HCT116 (cell line): ENCODE results near the gene NAT9. TPM values are rescaled to one million over a fixed set of nuclear protein-coding genes. Genes with fewer than 3 reads are reported as not detected.
A peak's percentile ranks its signal among the peaks of the same experiment; 100 is the strongest.

ENCODE experiments used
- ATAC-seq: fragments of 200-7000 bp; cut with Tn5 transposase; 2 replicates; pipeline ENCODE4 v1.9.1; 2020; ENCODE audit warnings: mild to moderate bottlenecking, moderate library complexity
- BruUV-seq: library from RNA; stranded (reverse); fragments of 400-500 nt; replicated peaks from 2 replicates; lab custom pipeline; 2021; lab: Mats Ljungman, UMichigan
- CTCF ChIA-PET: fragments of 300-600 bp; sonication (Branson Sonifier 250); formaldehyde crosslinking; loops from one replicate; lab custom pipeline; 2021; ENCODE audit warnings: antibody characterized with exemption; lab: Charles Lee
- POLR2A ChIA-PET: fragments of 300-600, 350-600 bp; sonication (Branson Sonifier 250); formaldehyde crosslinking; loops from one replicate; lab custom pipeline; 2021; ENCODE audit warnings: antibody characterized with exemption; lab: Charles Lee
- RAD21 ChIA-PET, 2 experiments: fragments of 300-600 bp; sonication (Branson Sonifier 250); formaldehyde crosslinking; loops; one replicate each; lab custom pipeline; 2023; ENCODE audit warnings: low total read pairs in 2 of 2; ENCODE audit not compliant: uncharacterized antibody in 2 of 2, unreplicated experiment in 2 of 2, low non-redundant PET in 1 of 2; lab: Charles Lee
- DNase-seq: peaks from one replicate; pipeline ENCODE4 v3.0.0-alpha.2; 2010; ENCODE audit warnings: low read depth, low spot score
- H2AFZ ChIP-seq: fragments of 200-600 bp; shearing (Covaris generic), sonication (generic); 2 replicates; pipeline ENCODE4 v1.6.1; 2017; ENCODE audit warnings: low read depth, mixed run types, mixed read lengths, antibody characterized with exemption, low read length; ENCODE audit not compliant: poor library complexity, severe bottlenecking
- H3K27ac ChIP-seq: 2 replicates; pipeline ENCODE4 v1.5.1; 2012; ENCODE audit warnings: low read depth, low read length
- H3K27me3 ChIP-seq: fragments of 200-600 bp; sonication (generic); 2 replicates; pipeline ENCODE4 v1.6.1; 2016; ENCODE audit warnings: mixed run types, low read length, mixed read lengths; ENCODE audit not compliant: insufficient read depth
- H3K36me3 ChIP-seq, 2 experiments: fragments of 200-500 bp in 1 of 2; fragments of 200-600 bp in 1 of 2; sonication (Bioruptor generic) in 1 of 2; sonication (generic) in 1 of 2; 2 replicates each; pipeline versions ENCODE4 v1.5.1 to v1.6.1; 2014 to 2016; ENCODE audit warnings: low read length in 2 of 2, inconsistent platforms in 1 of 2, mixed read lengths in 1 of 2, mixed run types in 1 of 2; ENCODE audit not compliant: insufficient read depth in 2 of 2, control insufficient read depth in 1 of 2
- H3K4me1 ChIP-seq, 2 experiments: fragments of 200-600 bp in 1 of 2; sonication (generic) in 1 of 2; 2 replicates each; pipeline versions ENCODE4 v1.5.1 to v1.6.1; 2012 to 2017; ENCODE audit warnings: low read length in 2 of 2, inconsistent platforms in 1 of 2, mild to moderate bottlenecking in 1 of 2, mixed read lengths in 1 of 2, mixed run types in 1 of 2, moderate library complexity in 1 of 2; ENCODE audit not compliant: insufficient read depth in 2 of 2, control insufficient read depth in 1 of 2
- H3K4me2 ChIP-seq: fragments of 200-600 bp; sonication (generic); 2 replicates; pipeline ENCODE4 v1.6.1; 2017; ENCODE audit warnings: mixed run types, low read length, mixed read lengths
- H3K4me3 ChIP-seq, 2 experiments: fragments of 200-600 bp in 1 of 2; sonication (generic) in 1 of 2; replicated peaks in 1 of 2; 2 replicates each; pipeline ENCODE4 v1.5.1; 2011 to 2016; ENCODE audit warnings: low read length in 2 of 2, control low read depth in 1 of 2, low read depth in 1 of 2, mild to moderate bottlenecking in 1 of 2, mixed read lengths in 1 of 2, mixed run types in 1 of 2
- H3K79me2 ChIP-seq: fragments of 200-600 bp; sonication (generic); 2 replicates; pipeline ENCODE4 v1.6.1; 2017; ENCODE audit warnings: mild to moderate bottlenecking, mixed run types, low read length, moderate library complexity, mixed read lengths; ENCODE audit not compliant: insufficient read depth
- H3K9ac ChIP-seq: fragments of 200-600 bp; sonication (generic); 2 replicates; pipeline ENCODE4 v1.6.1; 2016; ENCODE audit warnings: low read length, mixed read lengths
- H3K9me2 ChIP-seq: fragments of 200-600 bp; sonication (generic), shearing (Covaris generic); 2 replicates; pipeline ENCODE4 v1.6.1; 2017; ENCODE audit warnings: mixed run types, mild to moderate bottlenecking, moderate library complexity; ENCODE audit not compliant: insufficient read depth
- H3K9me3 ChIP-seq, 2 experiments: fragments of 200-500 bp in 1 of 2; fragments of 200-600 bp in 1 of 2; sonication (Bioruptor generic) in 1 of 2; sonication (generic) in 1 of 2; 2 replicates each; pipeline ENCODE4 v1.6.1; 2014 to 2017; ENCODE audit warnings: low read length in 2 of 2, mixed read lengths in 2 of 2, inconsistent platforms in 1 of 2, low read depth in 1 of 2, mild to moderate bottlenecking in 1 of 2, mixed run types in 1 of 2, moderate library complexity in 1 of 2; ENCODE audit not compliant: control insufficient read depth in 1 of 2, insufficient read depth in 1 of 2
- H4K20me1 ChIP-seq: fragments of 200-600 bp; sonication (generic), shearing (Covaris generic); 2 replicates; pipeline ENCODE4 v1.6.1; 2017; ENCODE audit warnings: mixed run types, mild to moderate bottlenecking, moderate library complexity; ENCODE audit not compliant: insufficient read depth
- MAX ChIP-seq: IDR thresholded peaks from 2 replicates; pipeline ENCODE4 v1.6.1; 2012
- POLR2AphosphoS5 ChIP-seq: IDR thresholded peaks from 2 replicates; pipeline ENCODE4 v1.6.1; 2011; ENCODE audit warnings: mild to moderate bottlenecking, low read depth, low read length, moderate library complexity
- ZNF274 ChIP-seq: fragments of 200-500 bp; sonication (Bioruptor generic); IDR thresholded peaks from 2 replicates; pipeline ENCODE4 v1.6.1; 2014; ENCODE audit warnings: mild to moderate bottlenecking, low read depth, low read length, inconsistent platforms
- intact Hi-C: fragments of 100-400 bp; cut with micrococcal nuclease; formaldehyde crosslinking; loops from 2 replicates; pipeline ENCODE4 v1.10.0; 2022
- total RNA-seq: library from RNA; stranded (reverse); gene quantifications from one replicate; pipeline ENCODE4 v1.2.1, GENCODE V29; 2021; ENCODE audit not compliant: unreplicated experiment

The NAT9 gene
- total RNA-seq, 1 experiment from 2014 or later: 88.7 TPM

GRCh38 chr17:74768763-74769114, 7.4 kb downstream of the NAT9 start:
- Histone ChIP-seq H3K4me1 (peaks cover 3 to 24% of the 10 kb centered on the region in 2 experiments; a peak in 2 of 4 replicates), H3K27me3 (no peaks in the 10 kb centered on the region), H3K36me3 (peaks cover 19 to 42% of the 10 kb centered on the region in 2 experiments; a peak in 3 of 4 replicates), H3K4me3 (no peak overlapping the region), H3K79me2 (peaks cover 18% of the 10 kb centered on the region; the same call in 1 of the 2 replicates), H3K4me2 (no peak overlapping the region), H3K9ac (0 out of 2 replicates have a peak overlapping the region, but pooled peaks have one; percentile 24), H4K20me1 (no peaks in the 10 kb centered on the region), H2AFZ (no peak overlapping the region), H3K27ac (no peak overlapping the region), H3K9me2 (no peaks in the 10 kb centered on the region), H3K9me3 (no peaks in the 10 kb centered on the region)
- no peak for TF ChIP-seq MAX
- intact Hi-C loops: no loop called here
- ChIA-PET RAD21 (no interaction called here), CTCF (interaction anchor here (1.2 to 4.8 kb wide), 3 partner anchors 23 to 111 kb away, joined by 5 to 55 read pairs (median 7); partner anchors contain the start of gene RAB37), POLR2A (interaction anchor here (2.3 kb wide), 1 partner anchor 9 kb away, joined by 7 read pairs; no protein-coding TSS in a partner anchor)
- DNase-seq: no peak
- TSS peak; percentile 50 for BruUV-seq
- no peak; the same call in 1 of the 2 replicates for ATAC-seq

GRCh38 chr17:74768069-74768762, 7.9 kb downstream of the NAT9 start:
- peaks cover 13% of the 10 kb centered on the region; the same call in 1 of the 2 replicates for H3K79me2 ChIP-seq
- no peaks in the 10 kb centered on the region for H4K20me1 ChIP-seq
- CTCF ChIA-PET: interaction anchor here (1.4 kb wide), 1 partner anchor 23 kb away, joined by 3 read pairs; no protein-coding TSS in a partner anchor
- intact Hi-C loops: no loop called here
- no peaks in the 10 kb centered on the region for H3K9me3 ChIP-seq
- POLR2A ChIA-PET: no interaction called here
- H3K4me3 ChIP-seq: no peak overlapping the region
- H3K27ac ChIP-seq: peak overlapping the region; percentile 9; the same call in 1 of the 2 replicates
- H3K4me1 ChIP-seq: peaks cover 3 to 24% of the 10 kb centered on the region in 2 experiments; a peak in 2 of 4 replicates
- peak; percentile 11; the same call in 1 of the 2 replicates for ATAC-seq
- H3K9me2 ChIP-seq: no peaks in the 10 kb centered on the region
- no peak overlapping the region for H2AFZ ChIP-seq
- no TSS peak for BruUV-seq
- no peaks in the 10 kb centered on the region for H3K27me3 ChIP-seq
- H3K9ac ChIP-seq: peak overlapping the region; percentile 24; the same call in 1 of the 2 replicates
- H3K36me3 ChIP-seq: peaks cover 15 to 37% of the 10 kb centered on the region in 2 experiments; a peak in 3 of 4 replicates
- RAD21 ChIA-PET: no interaction called here
- peak overlapping the region; percentile 39 for H3K4me2 ChIP-seq
- TF ChIP-seq ZNF274: no peak
- TF ChIP-seq POLR2AphosphoS5: peak; percentile 23; the same call in 1 of the 2 replicates
- TF ChIP-seq, all 23 proteins: peak for 1
- DNase-seq: no peak
